Endothelial cell of umbilical vein (primary cell): ENCODE results near the gene FBXO40. TPM values are rescaled to one million over a fixed set of nuclear protein-coding genes. Genes with fewer than 3 reads are reported as not detected.

ENCODE experiments used
- BruUV-seq: library from RNA; stranded (reverse); fragments of 400-500 nt; replicated peaks from 2 replicates; lab custom pipeline; 2021; lab: Mats Ljungman, UMichigan
- CTCF ChIA-PET: fragments of 300-600, 350-600 bp; sonication (Branson Sonifier 250); formaldehyde crosslinking; loops from one replicate; lab custom pipeline; 2021; ENCODE audit warnings: antibody characterized with exemption, inconsistent platforms; lab: Charles Lee
- POLR2A ChIA-PET: fragments of 300-600, 350-600 bp; sonication (Branson Sonifier 250); formaldehyde crosslinking; loops from one replicate; lab custom pipeline; 2021; ENCODE audit warnings: antibody characterized with exemption, inconsistent platforms; lab: Charles Lee
- DNase-seq: peaks from one replicate; pipeline ENCODE4 v3.0.0-alpha.2; 2011; ENCODE audit warnings: low read depth, low spot score
- FAIRE-seq: peaks from 2 replicates; lab custom pipeline; 2011; peaks lifted over from hg19 to GRCh38; lab: Jason Lieb, UNC
- H2AFZ ChIP-seq: 2 replicates; pipeline ENCODE4 v1.6.0; 2012; ENCODE audit warnings: low read depth, low read length, control low read depth, inconsistent platforms
- H3K27ac ChIP-seq: 2 replicates; pipeline ENCODE4 v1.5.1; 2011; ENCODE audit warnings: low read depth, mild to moderate bottlenecking, control low read depth, low read length, moderate library complexity; ENCODE audit not compliant: insufficient read depth
- H3K27me3 ChIP-seq, 2 experiments: 2 replicates each; pipeline versions ENCODE4 v1.6.0 to v1.6.1; 2011; ENCODE audit warnings: low read length in 2 of 2, mixed read lengths in 1 of 2; ENCODE audit not compliant: control insufficient read depth in 2 of 2, insufficient read depth in 2 of 2
- H3K36me3 ChIP-seq, 2 experiments: 2 replicates in 1 of 2; 3 replicates in 1 of 2; pipeline ENCODE4 v1.5.1; 2011; ENCODE audit warnings: low read length in 2 of 2, mild to moderate bottlenecking in 1 of 2, moderate library complexity in 1 of 2; ENCODE audit not compliant: control insufficient read depth in 2 of 2, insufficient read depth in 2 of 2; ENCODE audit errors: extremely low read depth in 1 of 2
- H3K4me1 ChIP-seq: 3 replicates; pipeline ENCODE4 v1.5.1; 2011; ENCODE audit warnings: mild to moderate bottlenecking, low read length; ENCODE audit not compliant: control insufficient read depth, insufficient read depth; ENCODE audit errors: extremely low read depth
- H3K4me2 ChIP-seq: 2 replicates; pipeline ENCODE4 v1.6.1; 2011; ENCODE audit warnings: low read length, control low read depth, mixed read lengths; ENCODE audit not compliant: insufficient read depth
- H3K4me3 ChIP-seq, 3 experiments: fragments of 200-600 bp in 1 of 3; sonication (generic), shearing (Covaris generic) in 1 of 3; replicated peaks in 1 of 3; 2 replicates each; pipeline ENCODE4 v1.5.1; 2011 to 2016; ENCODE audit warnings: control low read depth in 3 of 3, low read length in 3 of 3, mild to moderate bottlenecking in 2 of 3, inconsistent platforms in 1 of 3, low read depth in 1 of 3, moderate library complexity in 1 of 3; ENCODE audit not compliant: insufficient read depth in 1 of 3
- H3K79me2 ChIP-seq: 2 replicates; pipeline ENCODE4 v1.6.0; 2012; ENCODE audit warnings: low read length, inconsistent platforms; ENCODE audit not compliant: control insufficient read depth, insufficient read depth
- H3K9ac ChIP-seq: replicated peaks from 2 replicates; pipeline ENCODE3; 2011; ENCODE audit warnings: low read length, control low read depth; ENCODE audit not compliant: insufficient read depth; ENCODE audit errors: extremely low read depth
- H3K9me1 ChIP-seq: replicated peaks from 3 replicates; pipeline ENCODE4 v1.6.0; 2011; ENCODE audit warnings: mild to moderate bottlenecking, low read length; ENCODE audit not compliant: control insufficient read depth, insufficient read depth; ENCODE audit errors: extremely low read depth
- H3K9me3 ChIP-seq: replicated peaks from 2 replicates; pipeline ENCODE4 v1.5.1; 2012; ENCODE audit warnings: low read length, inconsistent platforms; ENCODE audit not compliant: control insufficient read depth, insufficient read depth
- H4K20me1 ChIP-seq: replicated peaks from 2 replicates; pipeline ENCODE3; 2011; ENCODE audit warnings: mild to moderate bottlenecking, low read length; ENCODE audit not compliant: control insufficient read depth, insufficient read depth; ENCODE audit errors: extremely low read depth
- CTCF ChIP-seq, 2 donors: IDR thresholded peaks; 1 replicate in 1 of 2; 2 replicates in 1 of 2; pipeline ENCODE4 v1.5.1; 2011; ENCODE audit warnings: low read length in 2 of 2, mild to moderate bottlenecking in 2 of 2, moderate library complexity in 2 of 2, control low read depth in 1 of 2, inconsistent platforms in 1 of 2, low read depth in 1 of 2; ENCODE audit not compliant: insufficient read depth in 1 of 2; ENCODE audit errors: extremely low read depth in 1 of 2
- EZH2 ChIP-seq: IDR thresholded peaks from 2 replicates; pipeline ENCODE4 v1.6.1; 2012; ENCODE audit warnings: borderline replicate concordance, low read depth, mild to moderate bottlenecking, moderate library complexity, low read length, inconsistent platforms; ENCODE audit not compliant: severe bottlenecking
- FOS ChIP-seq: IDR thresholded peaks from 2 replicates; pipeline ENCODE4 v1.6.1; 2011; ENCODE audit warnings: mild to moderate bottlenecking, low read length, moderate library complexity, borderline replicate concordance; ENCODE audit not compliant: insufficient read depth
- GATA2 ChIP-seq: IDR thresholded peaks from 2 replicates; pipeline ENCODE4 v1.7.0; 2011; ENCODE audit warnings: low read depth, mild to moderate bottlenecking, moderate library complexity, mixed read lengths, low read length; ENCODE audit not compliant: insufficient read length, insufficient read depth
- JUN ChIP-seq: IDR thresholded peaks from 2 replicates; pipeline ENCODE4 v1.6.1; 2011; ENCODE audit warnings: borderline replicate concordance, low read depth; ENCODE audit not compliant: insufficient read length, insufficient read depth
- MAX ChIP-seq: IDR thresholded peaks from 2 replicates; pipeline ENCODE4 v1.6.1; 2011; ENCODE audit not compliant: insufficient read depth, insufficient read length
- MYC ChIP-seq: IDR thresholded peaks from one replicate; pipeline ENCODE4 v1.6.1; 2011; ENCODE audit warnings: mild to moderate bottlenecking, low read depth, low read length
- POLR2A ChIP-seq: IDR thresholded peaks from 2 replicates; pipeline ENCODE4 v1.6.1; 2012; ENCODE audit warnings: low read depth, mild to moderate bottlenecking, control low read depth, low read length
- POLR2AphosphoS5 ChIP-seq: IDR thresholded peaks from 2 replicates; pipeline ENCODE4 v1.6.1; 2012; ENCODE audit warnings: low read depth, mild to moderate bottlenecking, control low read depth, low read length, moderate library complexity; ENCODE audit not compliant: insufficient read depth
- dilution Hi-C: fragments of 300-500 bp; cut with MboI; formaldehyde crosslinking; loops from one replicate; pipeline ENCODE4 v1.15.0; 2019; ENCODE audit warnings: low sequenced_read_pairs; ENCODE audit not compliant: extremely low pct_ligation_motif_present
- intact Hi-C: fragments of 100-400 bp; cut with micrococcal nuclease; formaldehyde crosslinking; loops from one replicate; pipeline ENCODE4 v1.10.0; 2022
- polyA plus RNA-seq, 4 experiments: library from polyadenylated mRNA; depleted of rRNA in 3 of 4; stranded (reverse) in 3 of 4; unstranded in 1 of 4; fragments of >200 nt; gene quantifications; 2 replicates each; pipeline versions ENCODE4 v1.2.1 to v1.2.3, GENCODE V29; 2011 to 2012; ENCODE audit warnings: missing spikeins in 1 of 4
- total RNA-seq: library from RNA; stranded (reverse); gene quantifications from 2 replicates; pipeline ENCODE4 v1.2.3, GENCODE V29; 2021

The FBXO40 gene
- total and polyA plus RNA-seq, 2 donors (not counting 3 experiments of a cell fraction or from before 2014, with no cell fraction given): not detected

GRCh38 chr3:121662742-121663141 is 69.6 kb downstream of the FBXO40 start:
- H2AFZ ChIP-seq: no peak overlapping the region
- ChIA-PET POLR2A (interaction anchor here (0.6 kb wide), 1 partner anchor 8 kb away, joined by 6 read pairs; no protein-coding TSS in a partner anchor), CTCF (interaction anchor here (0.8 kb wide), 1 partner anchor 34 kb away, joined by 3 read pairs; no protein-coding TSS in a partner anchor)
- H3K9ac ChIP-seq: no peak overlapping the region
- no peaks in the 10 kb centered on the region for H4K20me1 ChIP-seq
- TF ChIP-seq GATA2 (no peak), MAX (no peak), MYC (no peak), CTCF (IDR thresholded peaks at IDR 0.05; ENCODE audit: extremely low read depth in 1 of 2, insufficient read depth in 1 of 2, low read depth in 1 of 2, low read length in 2 of 2) (no peak), POLR2AphosphoS5 (no peak), JUN (no peak), FOS (no peak), EZH2 (no peak), POLR2A (no peak)
- H3K9me3 ChIP-seq: no peaks in the 10 kb centered on the region
- no TSS peak for BruUV-seq
- H3K36me3 ChIP-seq: peaks cover 17 to 19% of the 10 kb centered on the region in 2 experiments
- no peak for FAIRE-seq
- H3K4me3 ChIP-seq: no peak overlapping the region
- no peak overlapping the region for H3K4me2 ChIP-seq
- H3K79me2 ChIP-seq: peaks cover 19% of the 10 kb centered on the region
- no peak overlapping the region for H3K27ac ChIP-seq
- no peaks in the 10 kb centered on the region for H3K9me1 ChIP-seq
- H3K4me1 ChIP-seq: peaks cover 22% of the 10 kb centered on the region
- DNase-seq: no peak
- no peaks in the 10 kb centered on the region for H3K27me3 ChIP-seq
- dilution Hi-C loops (no loop called here), intact Hi-C loops (loop anchor here (5.0 kb wide), 2 partner anchors 115 to 175 kb away; partner anchors contain the start of genes EAF2, IQCB1 and POLQ)
